OCI-LY3 (cell line): ENCODE data around the gene INPP5E.

Experiments used
- EZH2phosphoT487 ChIP-seq: fragments of 200-600 bp; shearing (Covaris generic); IDR thresholded peaks from 2 replicates; pipeline ENCODE4 v1.6.1; 2018; ENCODE audit warnings: antibody characterized with exemption, mixed run types, low read depth
- TF ChIP-seq, protein P1 (sequence below): fragments of 200-600, 300-600 bp; sonication (generic); IDR thresholded peaks from 2 replicates; pipeline ENCODE4 v1.5.1; 2014; ENCODE audit warnings: antibody characterized with exemption, low read length, low read depth

DNA sequence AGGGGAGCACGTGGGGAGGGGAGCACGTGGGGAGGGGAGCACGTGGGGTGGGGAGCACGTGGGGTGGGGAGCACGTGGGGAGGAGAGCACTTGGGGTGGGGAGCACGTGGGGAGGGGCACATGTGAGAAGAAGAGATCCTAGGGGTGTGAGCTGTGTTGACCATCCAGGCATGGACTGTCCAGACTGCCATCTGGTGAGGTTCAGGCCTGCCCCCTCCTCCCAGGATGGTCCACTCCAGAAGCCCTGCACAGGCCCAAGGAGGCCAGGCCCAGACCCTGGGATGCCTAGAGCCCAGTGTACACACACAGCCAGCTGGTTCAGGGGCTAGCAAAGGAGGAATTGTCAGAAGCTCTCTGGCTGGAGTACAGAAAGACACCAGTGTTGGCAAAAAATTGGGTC lies 42.0 kb downstream of the INPP5E start:
- TF ChIP-seq, protein P1, sequence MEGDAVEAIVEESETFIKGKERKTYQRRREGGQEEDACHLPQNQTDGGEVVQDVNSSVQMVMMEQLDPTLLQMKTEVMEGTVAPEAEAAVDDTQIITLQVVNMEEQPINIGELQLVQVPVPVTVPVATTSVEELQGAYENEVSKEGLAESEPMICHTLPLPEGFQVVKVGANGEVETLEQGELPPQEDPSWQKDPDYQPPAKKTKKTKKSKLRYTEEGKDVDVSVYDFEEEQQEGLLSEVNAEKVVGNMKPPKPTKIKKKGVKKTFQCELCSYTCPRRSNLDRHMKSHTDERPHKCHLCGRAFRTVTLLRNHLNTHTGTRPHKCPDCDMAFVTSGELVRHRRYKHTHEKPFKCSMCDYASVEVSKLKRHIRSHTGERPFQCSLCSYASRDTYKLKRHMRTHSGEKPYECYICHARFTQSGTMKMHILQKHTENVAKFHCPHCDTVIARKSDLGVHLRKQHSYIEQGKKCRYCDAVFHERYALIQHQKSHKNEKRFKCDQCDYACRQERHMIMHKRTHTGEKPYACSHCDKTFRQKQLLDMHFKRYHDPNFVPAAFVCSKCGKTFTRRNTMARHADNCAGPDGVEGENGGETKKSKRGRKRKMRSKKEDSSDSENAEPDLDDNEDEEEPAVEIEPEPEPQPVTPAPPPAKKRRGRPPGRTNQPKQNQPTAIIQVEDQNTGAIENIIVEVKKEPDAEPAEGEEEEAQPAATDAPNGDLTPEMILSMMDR, result no peak
- TF ChIP-seq EZH2phosphoT487, result no peak
